GM10248 (cell line): ENCODE results near the gene KIR2DL1.
"Not testable (repeated sequence)": the region's sequence is repeated elsewhere in the genome, so short reads cannot be mapped to it uniquely, and the experiment has no call there.

Experiments used
- CTCF ChIA-PET: fragments of 300-600 bp; sonication (Branson Sonifier 250); formaldehyde crosslinking; extraction: SDS; loops from one replicate; lab custom pipeline; 2021; ENCODE audit warnings: antibody characterized with exemption; lab: Yijun Ruan, JAX
- POLR2A ChIA-PET: fragments of 350-650 bp; sonication (Branson Sonifier 250); formaldehyde crosslinking; extraction: SDS; loops from one replicate; lab custom pipeline; 2020; ENCODE audit warnings: antibody characterized with exemption; lab: Yijun Ruan, JAX
- DNase-seq: peaks from one replicate; pipeline ENCODE4 v3.0.0; 2012; ENCODE audit errors: extremely low spot score
- TF ChIP-seq, protein P1 (sequence below): IDR thresholded peaks from 2 replicates; pipeline ENCODE4 v1.5.1; 2012; ENCODE audit warnings: mild to moderate bottlenecking, low read depth; ENCODE audit errors: extremely low read depth, missing control alignments, control extremely low read depth

KIR2DL1 gene

DNA sequence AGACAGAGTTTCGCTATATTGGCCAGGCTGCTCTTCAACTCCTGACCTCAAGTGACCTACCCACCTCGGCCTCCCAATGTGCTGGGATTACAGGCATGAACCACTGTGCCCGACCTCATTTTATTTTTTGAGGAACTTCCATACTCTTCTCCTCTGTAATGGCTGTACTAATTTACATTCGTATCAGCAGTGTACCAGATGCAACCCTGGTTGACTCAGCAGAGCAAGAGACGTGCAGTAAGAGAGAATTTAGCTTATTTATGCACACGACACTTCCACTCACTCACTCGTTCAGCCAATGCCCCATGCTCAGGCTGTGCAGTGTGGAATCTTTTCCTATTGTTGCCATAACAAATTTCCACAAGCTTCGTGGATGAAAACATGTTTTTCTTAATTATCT lies 38.4 kb upstream of the KIR2DL1 start:
- POLR2A ChIA-PET: no interaction called here
- TF ChIP-seq, protein P1, sequence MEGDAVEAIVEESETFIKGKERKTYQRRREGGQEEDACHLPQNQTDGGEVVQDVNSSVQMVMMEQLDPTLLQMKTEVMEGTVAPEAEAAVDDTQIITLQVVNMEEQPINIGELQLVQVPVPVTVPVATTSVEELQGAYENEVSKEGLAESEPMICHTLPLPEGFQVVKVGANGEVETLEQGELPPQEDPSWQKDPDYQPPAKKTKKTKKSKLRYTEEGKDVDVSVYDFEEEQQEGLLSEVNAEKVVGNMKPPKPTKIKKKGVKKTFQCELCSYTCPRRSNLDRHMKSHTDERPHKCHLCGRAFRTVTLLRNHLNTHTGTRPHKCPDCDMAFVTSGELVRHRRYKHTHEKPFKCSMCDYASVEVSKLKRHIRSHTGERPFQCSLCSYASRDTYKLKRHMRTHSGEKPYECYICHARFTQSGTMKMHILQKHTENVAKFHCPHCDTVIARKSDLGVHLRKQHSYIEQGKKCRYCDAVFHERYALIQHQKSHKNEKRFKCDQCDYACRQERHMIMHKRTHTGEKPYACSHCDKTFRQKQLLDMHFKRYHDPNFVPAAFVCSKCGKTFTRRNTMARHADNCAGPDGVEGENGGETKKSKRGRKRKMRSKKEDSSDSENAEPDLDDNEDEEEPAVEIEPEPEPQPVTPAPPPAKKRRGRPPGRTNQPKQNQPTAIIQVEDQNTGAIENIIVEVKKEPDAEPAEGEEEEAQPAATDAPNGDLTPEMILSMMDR: no peak
- CTCF ChIA-PET: no interaction called here
- DNase-seq: no peak

DNA sequence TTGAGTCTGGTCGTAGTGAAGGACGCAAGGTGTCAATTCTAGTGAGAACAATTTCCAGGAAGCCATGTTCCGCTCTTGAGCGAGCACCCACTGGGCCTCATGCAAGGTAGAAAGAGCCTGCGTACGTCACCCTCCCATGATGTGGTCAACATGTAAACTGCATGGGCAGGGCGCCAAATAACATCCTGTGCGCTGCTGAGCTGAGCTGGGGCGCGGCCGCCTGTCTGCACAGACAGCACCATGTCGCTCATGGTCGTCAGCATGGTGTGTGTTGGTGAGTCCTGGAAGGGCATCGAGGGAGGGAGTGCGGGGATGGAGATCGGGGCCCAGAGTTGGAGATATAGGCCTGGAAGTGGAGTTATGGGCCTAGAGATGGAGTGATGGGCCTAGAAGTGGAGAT lies 31.3 kb upstream of the KIR2DL1 start, which contains the start of gene KIR2DL3:
Gene KIR2DL3 (plus strand): TSS at position 208 of the 400 bp plus-strand sequence. CDS start 33 bp downstream, at position 241.
- DNase-seq, CTCF ChIA-PET: not testable (repeated sequence)
- POLR2A ChIA-PET: interaction anchor here (0.7 kb wide), 1 partner anchor 98 kb away, joined by 3 read pairs; no protein-coding TSS in a partner anchor

DNA sequence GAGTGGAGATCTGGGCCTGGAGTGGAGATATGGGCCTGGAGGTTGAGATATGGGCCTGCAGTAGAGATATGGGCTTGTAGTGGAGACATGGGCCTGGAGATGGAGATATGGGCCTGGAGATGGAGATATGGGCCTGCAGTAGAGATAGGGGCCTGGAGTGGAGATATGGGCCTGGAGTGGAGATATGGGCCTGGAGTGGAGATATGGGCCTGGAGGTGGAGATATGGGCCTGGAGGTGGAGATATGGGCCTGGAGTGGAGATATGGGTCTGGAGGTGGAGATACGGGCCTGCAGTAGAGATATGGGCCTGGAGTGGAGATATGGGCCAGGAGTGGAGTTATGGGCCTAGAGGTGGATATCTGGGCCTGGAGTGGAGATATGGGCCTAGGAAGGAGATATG lies 30.9 kb upstream of the KIR2DL1 start:
- TF ChIP-seq, protein P1: no peak
- CTCF ChIA-PET: no interaction called here
- POLR2A ChIA-PET: no interaction called here
- no peak for DNase-seq

DNA sequence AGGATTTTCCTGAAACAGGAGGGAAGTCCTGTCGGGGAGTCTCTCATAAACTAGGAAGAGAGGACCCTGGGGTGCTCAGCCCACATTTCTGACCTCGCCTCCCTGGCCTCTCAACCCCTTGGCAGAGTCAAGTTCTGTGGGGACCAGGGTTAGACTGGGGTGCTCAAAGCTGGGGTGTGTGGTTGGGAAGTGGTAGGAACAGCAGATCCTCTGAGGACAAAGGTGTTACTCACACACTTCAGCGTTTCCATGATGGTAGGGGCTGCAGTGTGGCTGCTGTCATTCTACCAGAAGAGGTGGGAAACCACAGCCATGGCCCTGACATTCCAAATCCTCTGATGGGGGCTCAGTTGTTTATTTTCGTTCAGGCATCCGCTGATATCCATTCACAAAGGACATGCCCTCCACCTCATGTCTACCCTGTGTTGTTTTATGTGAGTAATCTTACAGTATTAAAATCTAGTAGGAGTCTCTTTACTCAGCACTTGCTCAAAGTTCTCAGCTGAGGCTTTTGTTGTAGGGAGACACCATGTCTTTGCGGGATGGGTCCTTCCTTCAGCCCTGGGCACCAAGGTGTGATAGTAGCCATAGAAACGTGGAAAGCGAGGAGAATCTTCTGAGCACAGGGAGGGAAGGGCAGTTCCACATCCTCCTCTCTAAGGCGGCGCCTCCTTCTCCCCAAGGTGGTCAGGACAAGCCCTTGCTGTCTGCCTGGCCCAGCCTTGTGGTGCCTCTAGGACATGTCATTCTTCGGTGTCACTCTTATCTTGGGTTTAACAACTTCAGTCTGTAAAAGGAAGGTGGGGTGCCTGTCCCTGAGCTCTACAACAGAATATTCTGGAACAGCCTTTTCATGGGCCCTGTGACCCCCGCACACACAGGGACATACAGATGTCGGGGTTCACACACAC lies 29.8 kb upstream of the KIR2DL1 start:
- CTCF ChIA-PET: no interaction called here
- POLR2A ChIA-PET: no interaction called here
- DNase-seq: no peak
- TF ChIP-seq, protein P1: no peak

DNA sequence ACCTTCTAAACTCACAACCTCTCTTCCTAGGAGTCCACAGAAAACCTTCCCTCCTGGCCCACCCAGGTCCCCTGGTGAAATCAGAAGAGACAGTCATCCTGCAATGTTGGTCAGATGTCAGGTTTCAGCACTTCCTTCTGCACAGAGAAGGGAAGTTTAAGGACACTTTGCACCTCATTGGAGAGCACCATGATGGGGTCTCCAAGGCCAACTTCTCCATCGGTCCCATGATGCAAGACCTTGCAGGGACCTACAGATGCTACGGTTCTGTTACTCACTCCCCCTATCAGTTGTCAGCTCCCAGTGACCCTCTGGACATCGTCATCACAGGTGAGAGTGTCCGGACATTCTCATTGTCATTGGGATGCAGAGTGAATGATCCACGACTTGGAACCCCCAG lies 27.6 kb upstream of the KIR2DL1 start:
- POLR2A ChIA-PET, DNase-seq, CTCF ChIA-PET: not testable (repeated sequence)

DNA sequence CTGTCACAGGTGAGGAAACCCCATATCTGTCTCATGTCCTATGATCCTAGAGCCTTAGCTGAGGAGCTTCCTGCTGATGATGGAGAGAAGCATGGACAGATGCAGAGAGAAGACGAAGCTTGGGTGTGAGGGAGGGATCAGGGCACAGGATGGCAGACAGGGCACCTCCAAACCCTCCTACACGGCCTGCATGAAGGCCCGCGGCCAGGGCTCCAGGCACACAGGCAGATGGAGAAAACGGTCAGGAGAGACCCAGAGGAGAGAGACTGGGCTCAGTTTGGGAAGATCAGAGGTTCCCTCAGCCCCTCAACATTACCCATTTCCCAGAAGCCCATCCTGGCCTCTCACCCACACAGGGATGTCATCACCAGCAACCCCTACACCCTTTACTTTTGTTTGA lies 25.5 kb upstream of the KIR2DL1 start:
- POLR2A ChIA-PET, CTCF ChIA-PET, DNase-seq: not testable (repeated sequence)

DNA sequence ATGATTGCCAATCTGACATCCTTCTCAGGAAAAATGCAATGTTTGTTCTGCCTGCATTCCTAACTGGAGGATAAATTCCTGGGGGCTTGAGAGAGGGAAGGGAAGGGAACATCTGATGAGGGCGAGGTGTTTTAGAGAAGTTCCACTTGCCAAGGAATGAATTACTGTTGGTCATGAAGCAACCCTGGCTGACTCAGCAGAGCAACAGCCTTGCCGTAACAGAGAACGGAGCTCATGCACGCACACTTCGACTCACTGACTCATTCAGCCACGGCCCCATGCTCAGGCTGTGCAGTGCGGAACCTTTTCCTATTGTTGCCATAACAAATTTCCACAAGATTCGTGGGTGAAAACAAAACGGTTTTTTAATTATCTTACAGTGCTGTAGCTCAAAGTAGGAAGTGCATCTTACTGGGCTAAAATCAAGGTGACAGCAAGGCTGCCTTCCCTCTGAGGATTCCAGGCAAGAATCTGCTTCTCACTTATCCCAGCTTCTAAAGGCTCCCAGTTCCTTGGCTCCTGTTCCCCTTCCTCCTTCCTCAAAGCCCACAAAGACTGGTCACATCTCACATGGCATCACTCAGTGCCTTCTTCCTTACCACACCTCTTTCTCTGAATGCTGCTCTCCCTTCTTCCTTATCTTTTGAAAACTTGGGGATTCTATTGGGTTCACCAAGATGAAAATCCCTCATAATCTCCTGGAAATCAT lies 21.8 kb upstream of the KIR2DL1 start:
- CTCF ChIA-PET, DNase-seq, POLR2A ChIA-PET: not testable (repeated sequence)

DNA sequence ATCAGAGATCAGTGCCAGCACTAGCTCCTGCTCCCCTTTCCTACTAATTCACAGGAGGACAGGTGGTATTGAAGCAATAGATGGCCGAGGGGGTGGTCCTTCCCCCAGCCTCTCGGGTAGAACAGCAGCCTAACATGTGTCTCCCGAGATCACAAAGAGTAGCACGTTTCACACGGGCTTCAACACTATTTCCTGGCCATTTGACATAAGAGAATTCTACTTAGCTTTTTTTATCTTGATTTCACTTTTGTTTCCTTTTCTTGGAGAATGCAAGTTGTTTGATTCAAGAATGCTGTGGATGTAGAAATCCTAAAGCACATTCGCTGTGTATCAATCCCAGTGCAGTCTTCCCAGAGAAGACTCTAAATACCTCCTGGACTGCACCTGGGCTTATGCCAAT lies 19.3 kb upstream of the KIR2DL1 start:
- POLR2A ChIA-PET, DNase-seq, CTCF ChIA-PET: not testable (repeated sequence)

DNA sequence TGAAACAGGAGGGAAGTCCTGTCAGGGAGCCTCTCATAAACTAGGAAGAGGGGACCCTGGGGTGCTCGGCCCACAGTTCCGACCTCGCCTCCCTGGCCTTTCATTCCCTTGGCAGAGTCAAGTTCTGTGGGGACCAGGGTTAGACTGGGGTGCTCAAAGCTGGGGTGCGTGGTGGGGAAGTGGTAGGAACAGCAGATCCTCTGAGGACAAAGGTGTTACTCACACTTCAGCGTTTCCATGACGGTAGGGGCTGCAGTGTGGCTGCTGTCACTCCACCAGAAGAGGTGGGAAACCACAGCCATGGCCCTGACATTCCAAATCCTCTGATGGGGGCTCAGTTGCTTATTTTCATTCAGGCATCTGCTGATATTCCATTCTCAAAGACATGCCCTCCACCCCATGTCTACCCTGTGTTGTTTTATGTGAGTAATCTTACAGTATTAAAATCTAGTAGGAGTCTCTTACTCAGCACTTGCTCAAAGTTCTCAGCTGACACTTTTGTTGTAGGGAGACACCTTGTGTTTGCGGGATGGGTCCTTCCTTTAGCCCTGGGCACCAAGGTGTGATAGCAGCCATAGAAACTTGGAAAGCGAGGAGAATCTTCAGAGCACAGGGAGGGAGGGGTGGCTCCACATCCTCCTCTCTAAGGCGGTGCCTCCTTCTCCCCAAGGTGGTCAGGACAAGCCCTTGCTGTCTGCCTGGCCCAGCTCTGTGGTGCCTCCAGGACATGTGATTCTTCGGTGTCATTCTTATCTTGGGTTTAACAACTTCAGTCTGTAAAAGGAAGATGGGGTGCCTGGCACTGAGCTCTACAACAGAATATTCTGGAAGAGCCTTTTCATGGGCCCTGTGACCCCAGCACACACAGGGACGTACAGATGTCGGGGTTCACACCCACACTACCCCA lies 13.1 kb upstream of the KIR2DL1 start:
- DNase-seq, POLR2A ChIA-PET, CTCF ChIA-PET: not testable (repeated sequence)

DNA sequence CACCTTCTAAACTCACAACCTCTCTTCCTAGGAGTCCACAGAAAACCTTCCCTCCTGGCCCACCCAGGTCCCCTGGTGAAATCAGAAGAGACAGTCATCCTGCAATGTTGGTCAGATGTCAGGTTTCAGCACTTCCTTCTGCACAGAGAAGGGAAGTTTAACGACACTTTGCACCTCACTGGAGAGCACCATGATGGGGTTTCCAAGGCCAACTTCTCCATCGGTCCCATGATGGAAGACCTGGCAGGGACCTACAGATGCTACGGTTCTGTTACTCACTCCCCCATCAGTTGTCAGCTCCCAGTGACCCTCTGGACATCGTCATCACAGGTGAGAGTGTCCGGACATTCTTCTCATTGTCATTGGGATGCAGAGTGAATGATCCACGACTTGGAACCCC lies 11.0 kb upstream of the KIR2DL1 start:
- CTCF ChIA-PET, POLR2A ChIA-PET, DNase-seq: not testable (repeated sequence)

DNA sequence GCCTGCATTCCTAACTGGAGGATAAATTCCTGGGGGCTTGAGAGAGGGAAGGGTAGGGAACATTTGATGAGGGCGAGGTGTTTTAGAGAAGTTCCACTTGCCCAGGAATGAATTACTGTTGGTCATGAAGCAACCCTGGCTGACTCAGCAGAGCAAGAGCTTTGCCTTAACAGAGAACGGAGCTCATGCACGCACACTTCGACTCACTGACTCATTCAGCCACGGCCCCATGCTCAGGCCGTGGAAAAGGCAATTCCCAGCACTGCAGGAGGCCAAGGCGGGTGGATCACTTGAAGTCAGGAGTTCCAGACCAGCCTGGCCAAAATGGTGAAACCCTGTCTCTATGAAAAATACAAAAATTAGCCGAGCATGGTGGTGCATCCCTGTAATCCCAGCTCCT lies 5.4 kb upstream of the KIR2DL1 start:
- POLR2A ChIA-PET, DNase-seq, CTCF ChIA-PET: not testable (repeated sequence)

DNA sequence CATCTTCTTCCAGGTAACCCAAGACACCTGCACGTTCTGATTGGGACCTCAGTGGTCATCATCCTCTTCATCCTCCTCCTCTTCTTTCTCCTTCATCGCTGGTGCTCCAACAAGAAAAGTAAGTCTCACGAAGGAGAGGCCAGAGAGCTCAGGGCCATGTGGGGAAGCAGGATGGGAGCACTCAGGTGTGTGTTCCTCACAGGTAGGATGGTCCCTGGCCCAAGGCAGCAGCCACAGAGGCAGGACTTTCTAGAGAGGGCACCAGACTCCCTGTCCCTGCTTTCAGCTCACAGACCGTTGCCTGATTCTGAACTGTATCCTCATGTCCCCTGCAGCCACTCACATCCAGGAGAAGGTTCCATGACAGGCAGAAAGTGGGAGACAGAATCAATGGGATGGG lies 3.1 kb upstream of the KIR2DL1 start:
- POLR2A ChIA-PET, DNase-seq, CTCF ChIA-PET: not testable (repeated sequence)

DNA sequence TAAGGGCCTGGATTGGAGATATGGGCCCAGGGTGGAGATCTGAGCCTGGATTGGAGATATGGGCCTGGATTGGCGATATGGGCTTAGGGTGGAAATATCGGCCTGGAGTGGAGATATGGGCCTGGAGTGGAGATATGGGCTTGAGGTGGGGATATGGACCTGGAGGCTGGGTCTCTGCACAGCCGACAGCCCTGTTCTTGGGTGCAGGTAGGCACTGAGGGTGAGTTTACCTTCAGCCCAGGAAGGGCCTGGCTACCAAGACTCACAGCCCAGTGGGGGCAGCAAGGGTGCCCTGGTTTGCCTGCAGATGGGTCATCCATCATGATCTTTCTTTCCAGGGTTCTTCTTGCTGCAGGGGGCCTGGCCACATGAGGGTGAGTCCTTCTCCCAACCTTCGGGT lies 918 bp downstream of the KIR2DL1 start:
- POLR2A ChIA-PET, DNase-seq, CTCF ChIA-PET: not testable (repeated sequence)
